Peyer's patch (tissue), 4 donors: Measurements from ENCODE around the gene CALM3. TPM values are rescaled to one million over a fixed set of nuclear protein-coding genes. Genes with fewer than 3 reads are reported as not detected.

Experiments
- DNase-seq, 3 donors: peaks; one replicate each; pipeline ENCODE4 v3.0.0-alpha.2; 2017 to 2019
- H3K27ac ChIP-seq, 4 donors: fragments of 200-600 bp; sonication (generic); one replicate each; pipeline ENCODE4 v1.5.1; 2016 to 2019
- H3K27me3 ChIP-seq, 2 donors: fragments of 200-600 bp; sonication (generic); one replicate each; pipeline ENCODE4 v1.5.1; 2019
- H3K36me3 ChIP-seq, 3 donors: fragments of 200-600 bp; sonication (generic); one replicate each; pipeline ENCODE4 v1.5.1; 2016 to 2019
- H3K4me1 ChIP-seq, 4 donors: fragments of 200-600 bp; sonication (generic); one replicate each; pipeline ENCODE4 v1.5.1; 2016 to 2019
- H3K4me3 ChIP-seq, 4 donors: fragments of 200-600 bp; sonication (generic); 1 replicate in 3 of 4; 2 replicates in 1 of 4; pipeline ENCODE4 v1.5.1; 2016 to 2019; ENCODE audit warnings: mild to moderate bottlenecking in 1 of 4
- H3K9me3 ChIP-seq, 4 donors: fragments of 200-600 bp; sonication (generic); one replicate each; pipeline ENCODE4 v1.5.1; 2016 to 2019; ENCODE audit warnings: mild to moderate bottlenecking in 1 of 4
- POLR2A ChIP-seq, 2 donors: fragments of 450-650 bp; IDR thresholded peaks; one replicate each; pipeline ENCODE4 v1.5.1; 2017; ENCODE audit warnings: antibody characterized with exemption in 2 of 2, mild to moderate bottlenecking in 2 of 2, moderate library complexity in 2 of 2
- total RNA-seq, 4 donors: library from RNA; depleted of rRNA; stranded (reverse); fragments of >200 nt; gene quantifications; one replicate each; pipeline ENCODE4 v1.1.0, GENCODE V29; 2016
- TF ChIP-seq, protein P1 (sequence below), 6 experiments: fragments of 450-650 bp in 4 of 6; fragments of 200-600 bp in 2 of 6; sonication (generic) in 1 of 6; IDR thresholded peaks; one replicate each; pipeline ENCODE4 v1.5.1; 2017 to 2019; ENCODE audit warnings: antibody characterized with exemption in 6 of 6, mild to moderate bottlenecking in 3 of 6, moderate library complexity in 1 of 6

Gene CALM3
- total RNA-seq, 4 donors from 2014 or later, result 134 to 282 (median 237) TPM

DNA sequence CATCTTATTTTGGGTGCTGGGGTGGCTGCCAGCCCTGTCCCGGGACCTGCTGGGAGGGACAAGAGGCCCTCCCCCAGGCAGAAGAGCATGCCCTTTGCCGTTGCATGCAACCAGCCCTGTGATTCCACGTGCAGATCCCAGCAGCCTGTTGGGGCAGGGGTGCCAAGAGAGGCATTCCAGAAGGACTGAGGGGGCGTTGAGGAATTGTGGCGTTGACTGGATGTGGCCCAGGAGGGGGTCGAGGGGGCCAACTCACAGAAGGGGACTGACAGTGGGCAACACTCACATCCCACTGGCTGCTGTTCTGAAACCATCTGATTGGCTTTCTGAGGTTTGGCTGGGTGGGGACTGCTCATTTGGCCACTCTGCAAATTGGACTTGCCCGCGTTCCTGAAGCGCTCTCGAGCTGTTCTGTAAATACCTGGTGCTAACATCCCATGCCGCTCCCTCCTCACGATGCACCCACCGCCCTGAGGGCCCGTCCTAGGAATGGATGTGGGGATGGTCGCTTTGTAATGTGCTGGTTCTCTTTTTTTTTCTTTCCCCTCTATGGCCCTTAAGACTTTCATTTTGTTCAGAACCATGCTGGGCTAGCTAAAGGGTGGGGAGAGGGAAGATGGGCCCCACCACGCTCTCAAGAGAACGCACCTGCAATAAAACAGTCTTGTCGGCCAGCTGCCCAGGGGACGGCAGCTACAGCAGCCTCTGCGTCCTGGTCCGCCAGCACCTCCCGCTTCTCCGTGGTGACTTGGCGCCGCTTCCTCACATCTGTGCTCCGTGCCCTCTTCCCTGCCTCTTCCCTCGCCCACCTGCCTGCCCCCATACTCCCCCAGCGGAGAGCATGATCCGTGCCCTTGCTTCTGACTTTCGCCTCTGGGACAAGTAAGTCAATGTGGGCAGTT lies 8.6 kb downstream of the CALM3 start:
- Histone ChIP-seq H3K9me3 (no peaks in the 10 kb centered on the region), H3K27me3 (no peaks in the 10 kb centered on the region), H3K4me1 (peaks cover 0 to 16% (median 10%) of the 10 kb centered on the region in 4 donors), H3K36me3 (peaks cover 0 to 53% (median 0%) of the 10 kb centered on the region in 3 donors), H3K4me3 (no peak overlapping the region), H3K27ac (no peak overlapping the region)
- DNase-seq, result peak in 2 of 3 donors; percentile 13 to 41
- TF ChIP-seq, protein P1, sequence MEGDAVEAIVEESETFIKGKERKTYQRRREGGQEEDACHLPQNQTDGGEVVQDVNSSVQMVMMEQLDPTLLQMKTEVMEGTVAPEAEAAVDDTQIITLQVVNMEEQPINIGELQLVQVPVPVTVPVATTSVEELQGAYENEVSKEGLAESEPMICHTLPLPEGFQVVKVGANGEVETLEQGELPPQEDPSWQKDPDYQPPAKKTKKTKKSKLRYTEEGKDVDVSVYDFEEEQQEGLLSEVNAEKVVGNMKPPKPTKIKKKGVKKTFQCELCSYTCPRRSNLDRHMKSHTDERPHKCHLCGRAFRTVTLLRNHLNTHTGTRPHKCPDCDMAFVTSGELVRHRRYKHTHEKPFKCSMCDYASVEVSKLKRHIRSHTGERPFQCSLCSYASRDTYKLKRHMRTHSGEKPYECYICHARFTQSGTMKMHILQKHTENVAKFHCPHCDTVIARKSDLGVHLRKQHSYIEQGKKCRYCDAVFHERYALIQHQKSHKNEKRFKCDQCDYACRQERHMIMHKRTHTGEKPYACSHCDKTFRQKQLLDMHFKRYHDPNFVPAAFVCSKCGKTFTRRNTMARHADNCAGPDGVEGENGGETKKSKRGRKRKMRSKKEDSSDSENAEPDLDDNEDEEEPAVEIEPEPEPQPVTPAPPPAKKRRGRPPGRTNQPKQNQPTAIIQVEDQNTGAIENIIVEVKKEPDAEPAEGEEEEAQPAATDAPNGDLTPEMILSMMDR (IDR thresholded peaks at IDR 0.05), result no peak
- TF ChIP-seq POLR2A (IDR thresholded peaks at IDR 0.05), result no peak

DNA sequence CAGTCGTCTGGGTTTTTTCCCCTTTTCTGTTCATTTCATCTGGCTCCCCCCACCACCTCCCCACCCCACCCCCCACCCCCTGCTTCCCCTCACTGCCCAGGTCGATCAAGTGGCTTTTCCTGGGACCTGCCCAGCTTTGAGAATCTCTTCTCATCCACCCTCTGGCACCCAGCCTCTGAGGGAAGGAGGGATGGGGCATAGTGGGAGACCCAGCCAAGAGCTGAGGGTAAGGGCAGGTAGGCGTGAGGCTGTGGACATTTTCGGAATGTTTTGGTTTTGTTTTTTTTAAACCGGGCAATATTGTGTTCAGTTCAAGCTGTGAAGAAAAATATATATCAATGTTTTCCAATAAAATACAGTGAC lies 9.3 kb downstream of the CALM3 start:
- Histone ChIP-seq H3K27ac (no peak overlapping the region), H3K36me3 (peaks cover 0 to 51% (median 0%) of the 10 kb centered on the region in 3 donors), H3K9me3 (no peaks in the 10 kb centered on the region), H3K4me3 (no peak overlapping the region), H3K27me3 (no peaks in the 10 kb centered on the region), H3K4me1 (peaks cover 0 to 16% (median 8%) of the 10 kb centered on the region in 4 donors)
- peak in 1 of 3 donors; percentile 13 for DNase-seq
- TF ChIP-seq POLR2A (IDR thresholded peaks at IDR 0.05), result no peak
- TF ChIP-seq, protein P1 (IDR thresholded peaks at IDR 0.05), result no peak

DNA sequence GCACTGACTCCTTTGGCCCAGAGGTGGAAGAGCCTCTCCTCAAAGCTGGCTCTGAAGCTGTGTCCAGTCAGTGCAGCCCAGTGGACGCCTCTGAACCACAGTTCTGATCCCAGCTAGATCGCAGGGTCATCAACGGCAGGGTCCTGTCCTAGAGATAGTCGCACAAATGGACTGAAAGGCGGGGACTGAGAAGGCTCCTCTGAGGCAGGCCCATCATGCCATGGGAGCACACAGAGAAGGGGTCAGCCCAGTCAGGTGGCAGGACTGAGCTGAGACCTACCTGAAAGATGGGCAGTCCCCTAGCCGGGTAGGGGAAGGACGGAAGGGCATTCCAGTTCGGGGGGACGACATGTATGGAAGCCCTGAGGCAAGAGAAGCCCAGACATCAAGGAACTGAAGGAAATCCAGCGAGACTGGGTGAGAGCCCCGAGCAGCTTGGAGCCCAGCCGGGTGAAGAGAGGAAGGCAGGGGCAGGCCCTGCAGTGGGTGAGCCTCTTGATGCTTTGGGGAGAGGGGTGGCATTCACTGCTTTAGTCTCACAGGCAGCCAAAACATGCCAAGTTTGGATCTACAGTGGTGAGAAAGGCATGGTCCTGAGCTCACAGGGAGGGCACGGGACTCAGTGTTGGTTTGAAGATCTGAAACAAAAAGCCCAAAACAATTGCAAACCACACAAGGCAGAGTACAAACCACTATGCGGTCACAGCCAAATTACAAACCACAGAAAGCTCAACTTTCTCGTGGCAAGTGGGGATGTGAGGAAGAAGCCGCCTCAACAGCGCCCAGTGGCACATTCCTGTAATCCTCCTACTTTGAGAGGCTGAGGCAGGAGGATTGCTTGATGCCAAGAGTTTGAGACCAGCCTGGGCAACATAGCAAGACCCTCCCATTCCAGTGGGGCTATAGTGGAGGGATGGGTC lies 10.0 kb downstream of the CALM3 start:
- no peak for TF ChIP-seq POLR2A (IDR thresholded peaks at IDR 0.05)
- TF ChIP-seq, protein P1 (IDR thresholded peaks at IDR 0.05), result no peak
- H3K9me3 ChIP-seq, result no peaks in the 10 kb centered on the region
- peaks cover 0 to 16% (median 8%) of the 10 kb centered on the region in 4 donors for H3K4me1 ChIP-seq
- peak in 2 of 3 donors; percentile 10 to 51 for DNase-seq
- H3K27ac ChIP-seq, result peak overlapping the region in 2 of 4 donors; percentile 36 to 49
- H3K4me3 ChIP-seq, result no peak overlapping the region
- H3K27me3 ChIP-seq, result no peaks in the 10 kb centered on the region
- peaks cover 0 to 44% (median 0%) of the 10 kb centered on the region in 3 donors for H3K36me3 ChIP-seq

GRCh38 chr19:46611776-46612175 lies 10.6 kb downstream of the CALM3 start:
- H3K4me3 ChIP-seq, result no peak overlapping the region
- peaks cover 0 to 17% (median 11%) of the 10 kb centered on the region in 4 donors for H3K4me1 ChIP-seq
- DNase-seq, result peak in 1 of 3 donors; percentile 44
- no peaks in the 10 kb centered on the region for H3K9me3 ChIP-seq
- TF ChIP-seq, protein P1 (IDR thresholded peaks at IDR 0.05), result no peak
- no peak for TF ChIP-seq POLR2A (IDR thresholded peaks at IDR 0.05)
- no peaks in the 10 kb centered on the region for H3K27me3 ChIP-seq
- peaks cover 0 to 37% (median 0%) of the 10 kb centered on the region in 3 donors for H3K36me3 ChIP-seq
- H3K27ac ChIP-seq, result peak overlapping the region in 3 of 4 donors; percentile 34 to 49 (median 36)

DNA sequence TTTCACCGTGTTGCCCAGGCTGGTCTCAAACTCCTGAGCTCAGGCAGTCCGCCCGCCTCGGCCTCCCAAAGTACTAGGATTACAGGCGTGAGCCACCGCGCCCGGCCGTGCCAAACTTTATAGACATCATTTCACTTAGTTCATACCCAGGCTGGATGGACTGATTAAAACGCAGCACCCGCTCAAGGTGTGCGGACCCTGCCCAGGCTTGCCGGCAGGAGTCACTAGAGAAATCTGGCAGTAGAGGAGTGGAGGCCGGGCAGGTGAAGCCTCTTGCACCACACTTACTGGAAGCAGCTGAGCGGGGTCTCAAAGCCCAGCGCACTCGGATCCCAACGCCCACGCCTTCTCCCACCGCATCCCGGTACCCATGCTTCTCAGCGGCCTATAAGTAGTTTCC lies 12.4 kb downstream of the CALM3 start:
- no peaks in the 10 kb centered on the region for H3K9me3 ChIP-seq
- TF ChIP-seq, protein P1 (IDR thresholded peaks at IDR 0.05), result no peak
- TF ChIP-seq POLR2A (IDR thresholded peaks at IDR 0.05), result no peak
- H3K36me3 ChIP-seq, result peaks cover 0 to 20% (median 0%) of the 10 kb centered on the region in 3 donors
- no peak for DNase-seq
- H3K4me3 ChIP-seq, result no peak overlapping the region
- H3K4me1 ChIP-seq, result peaks cover 0 to 28% (median 14%) of the 10 kb centered on the region in 4 donors
- no peak overlapping the region for H3K27ac ChIP-seq
- H3K27me3 ChIP-seq, result no peaks in the 10 kb centered on the region
